ENCODE data around the gene TP53AIP1. TPM values are rescaled to one million over a fixed set of nuclear protein-coding genes. Genes with fewer than 3 reads are reported as not detected.

The TP53AIP1 gene
- total and polyA plus RNA-seq, 2 experiments from 2014 or later, result 0.17 to 0.23 TPM

- Histone ChIP-seq H3K4me2 (no peak overlapping the region), H2AFZ (no peak overlapping the region), H4K20me1 (ENCODE audit: insufficient read depth, poor library complexity, severe bottlenecking) (no peaks in the 10 kb centered on the region), H3K27me3 (no peaks in the 10 kb centered on the region), H3K4me1 (ENCODE audit: insufficient read depth) (no peaks in the 10 kb centered on the region), H3K79me2 (no peaks in the 10 kb centered on the region), H3K9me2 (replicated peaks; ENCODE audit: insufficient read depth) (no peaks in the 10 kb centered on the region), H3K27ac (no peak overlapping the region), H3K9me3 (ENCODE audit: low read depth) (no peaks in the 10 kb centered on the region), H3K4me3 (no peak overlapping the region), H3K36me3 (replicated peaks; ENCODE audit: insufficient read depth, low read depth) (no peaks in the 10 kb centered on the region)
- WGBS (ENCODE audit: low lambda C conversion rate, missing lambda C conversion rate), result 78% methylated on average over 12 of the region's 12 CpGs
- no peak for DNase-seq (ENCODE audit: low spot score)
- TF ChIP-seq CTCF (IDR thresholded peaks at IDR 0.05; ENCODE audit: poor library complexity) (no peak), EZH2phosphoT487 (IDR thresholded peaks at IDR 0.05; ENCODE audit: low read depth, severe bottlenecking, unreplicated experiment) (no peak)
Measured at GRCh38 chr11:128927683-128928336, 14.9 kb downstream of the TP53AIP1 start.

GRCh38 chr11:128927108-128927461 is 15.6 kb downstream of the TP53AIP1 start:
- no peak overlapping the region for H2AFZ ChIP-seq
- no peak overlapping the region for H3K4me3 ChIP-seq
- no peaks in the 10 kb centered on the region for H3K4me1 ChIP-seq (ENCODE audit: insufficient read depth)
- no peak overlapping the region for H3K27ac ChIP-seq
- no peaks in the 10 kb centered on the region for H3K27me3 ChIP-seq
- no peak for DNase-seq (ENCODE audit: low spot score)
- H3K9me3 ChIP-seq (ENCODE audit: low read depth), result no peaks in the 10 kb centered on the region
- 78% methylated on average over 11 of the region's 11 CpGs for WGBS (ENCODE audit: low lambda C conversion rate, missing lambda C conversion rate)
- H3K36me3 ChIP-seq (replicated peaks; ENCODE audit: insufficient read depth, low read depth), result no peaks in the 10 kb centered on the region
- H3K79me2 ChIP-seq, result no peaks in the 10 kb centered on the region
- H3K9me2 ChIP-seq (replicated peaks; ENCODE audit: insufficient read depth), result no peaks in the 10 kb centered on the region
- TF ChIP-seq EZH2 (IDR thresholded peaks at IDR 0.05; ENCODE audit: borderline replicate concordance) (no peak), EZH2phosphoT487 (IDR thresholded peaks at IDR 0.05; ENCODE audit: low read depth, severe bottlenecking, unreplicated experiment) (no peak), CTCF (IDR thresholded peaks at IDR 0.05; ENCODE audit: poor library complexity) (no peak)
- no peaks in the 10 kb centered on the region for H4K20me1 ChIP-seq (ENCODE audit: insufficient read depth, poor library complexity, severe bottlenecking)
- H3K4me2 ChIP-seq, result no peak overlapping the region

GRCh38 chr11:128926437-128927107 is 16.1 kb downstream of the TP53AIP1 start:
- no peaks in the 10 kb centered on the region for H3K9me3 ChIP-seq (ENCODE audit: low read depth)
- no peaks in the 10 kb centered on the region for H4K20me1 ChIP-seq (ENCODE audit: insufficient read depth, poor library complexity, severe bottlenecking)
- TF ChIP-seq CTCF (IDR thresholded peaks at IDR 0.05; ENCODE audit: poor library complexity), result no peak
- TF ChIP-seq EZH2phosphoT487 (IDR thresholded peaks at IDR 0.05; ENCODE audit: low read depth, severe bottlenecking, unreplicated experiment), result no peak
- no peak for DNase-seq (ENCODE audit: low spot score)
- H3K9me2 ChIP-seq (replicated peaks; ENCODE audit: insufficient read depth), result no peaks in the 10 kb centered on the region
- no peak overlapping the region for H3K4me2 ChIP-seq
- no peak overlapping the region for H3K4me3 ChIP-seq
- H3K4me1 ChIP-seq (ENCODE audit: insufficient read depth), result no peaks in the 10 kb centered on the region
- H3K27ac ChIP-seq, result no peak overlapping the region
- H3K79me2 ChIP-seq, result no peaks in the 10 kb centered on the region
- no peaks in the 10 kb centered on the region for H3K27me3 ChIP-seq
- H3K36me3 ChIP-seq (replicated peaks; ENCODE audit: insufficient read depth, low read depth), result no peaks in the 10 kb centered on the region
- H2AFZ ChIP-seq, result no peak overlapping the region
- WGBS (ENCODE audit: low lambda C conversion rate, missing lambda C conversion rate), result 72% methylated on average over 17 of the region's 17 CpGs

Data from hepatocyte (in vitro differentiated cells).